GM12892 (cell line): ENCODE results near the gene FBXO10.

Source experiments
- POLR2A ChIP-seq: IDR thresholded peaks from 2 replicates; pipeline ENCODE4 v1.6.1; 2011; ENCODE audit warnings: low read depth, low read length, control low read depth
- POLR2AphosphoS5 ChIP-seq: IDR thresholded peaks from 2 replicates; pipeline ENCODE4 v1.6.1; 2011; ENCODE audit warnings: low read depth, low read length, control low read depth

GRCh38 chr9:37486256-37486615 is 89.9 kb downstream of the FBXO10 start:
- TF ChIP-seq POLR2A: no peak
- TF ChIP-seq POLR2AphosphoS5: no peak
